Smooth muscle cell (in vitro differentiated cells): ENCODE results near the gene LIPG. TPM values are rescaled to one million over a fixed set of nuclear protein-coding genes. Genes with fewer than 3 reads are reported as not detected.
A peak's percentile ranks its signal among the peaks of the same experiment; 100 is the strongest.

ENCODE experiments used
- DNase-seq: peaks from one replicate; lab custom pipeline; 2025; ENCODE audit not compliant: unreplicated experiment; lab: John Stamatoyannopoulos, UW
- H2AFZ ChIP-seq: fragments of 200-600 bp; sonication (generic); 2 replicates; pipeline ENCODE4 v1.6.0; 2016; ENCODE audit warnings: antibody characterized with exemption, low read depth, mild to moderate bottlenecking
- H3F3A ChIP-seq: fragments of 200-600 bp; sonication (generic); 2 replicates; pipeline ENCODE4 v1.6.0; 2017; ENCODE audit warnings: antibody characterized with exemption, low read depth
- H3K27ac ChIP-seq: fragments of 200-600 bp; sonication (generic); 2 replicates; pipeline ENCODE4 v1.5.1; 2016; ENCODE audit warnings: low read depth, mild to moderate bottlenecking
- H3K27me3 ChIP-seq: fragments of 200-600 bp; sonication (generic); 2 replicates; pipeline ENCODE4 v1.6.1; 2016; ENCODE audit warnings: low read depth, mild to moderate bottlenecking
- H3K36me3 ChIP-seq: fragments of 200-600 bp; sonication (generic); 2 replicates; pipeline ENCODE4 v1.5.1; 2016; ENCODE audit warnings: low read depth
- H3K4me1 ChIP-seq: fragments of 200-600 bp; sonication (generic); 2 replicates; pipeline ENCODE4 v1.5.1; 2016; ENCODE audit warnings: low read depth
- H3K4me2 ChIP-seq: fragments of 200-600 bp; sonication (generic); 2 replicates; pipeline ENCODE4 v1.6.0; 2016; ENCODE audit warnings: mild to moderate bottlenecking
- H3K4me3 ChIP-seq: fragments of 200-600 bp; sonication (generic); 2 replicates; pipeline ENCODE4 v1.5.1; 2016; ENCODE audit warnings: mild to moderate bottlenecking
- H3K79me2 ChIP-seq: fragments of 200-600 bp; sonication (generic); 2 replicates; pipeline ENCODE4 v1.6.0; 2016; ENCODE audit warnings: low read depth, mild to moderate bottlenecking
- H3K9ac ChIP-seq: fragments of 200-600 bp; sonication (generic); 2 replicates; pipeline ENCODE4 v1.6.0; 2016; ENCODE audit warnings: low read depth
- H3K9me3 ChIP-seq: fragments of 200-600 bp; sonication (generic); replicated peaks from 2 replicates; pipeline ENCODE4 v1.5.1; 2016; ENCODE audit warnings: low read depth
- H4K20me1 ChIP-seq: fragments of 200-600 bp; sonication (generic); 2 replicates; pipeline ENCODE4 v1.6.0; 2016; ENCODE audit warnings: low read depth
- CTCF ChIP-seq: fragments of 200-600 bp; sonication (generic); IDR thresholded peaks from 2 replicates; pipeline ENCODE4 v1.5.1; 2017; ENCODE audit warnings: borderline replicate concordance, mild to moderate bottlenecking, antibody characterized with exemption; ENCODE audit not compliant: insufficient read depth, poor library complexity, severe bottlenecking
- WGBS: methylation state at CpG from one replicate; pipeline ENCODE4 v1.1.7; 2016; ENCODE audit warnings: low lambda C conversion rate; 5-methylcytosine and 5-hydroxymethylcytosine counted together
- polyA plus RNA-seq: library from polyadenylated mRNA; unstranded; fragments of >200 nt; fragmentation: Nextera tagmentation; extraction: Ambion mirVana; gene quantifications from 2 replicates; pipeline ENCODE4 v1.2.1, GENCODE V29; 2016
- total RNA-seq: library from RNA; depleted of rRNA; stranded (reverse); fragments of >200 nt; gene quantifications from 2 replicates; pipeline ENCODE4 v1.2.3, GENCODE V29; 2014

Gene LIPG
- total and polyA plus RNA-seq, 2 experiments from 2014 or later, result 15.3 to 25.6 TPM

GRCh38 chr18:49640741-49641140 is 78.9 kb downstream of the LIPG start:
- no peak for TF ChIP-seq CTCF
- Histone ChIP-seq H3K79me2 (no peaks in the 10 kb centered on the region), H3K9ac (no peak overlapping the region), H3K4me1 (peaks cover 4% of the 10 kb centered on the region), H3K36me3 (no peaks in the 10 kb centered on the region), H3F3A (no peaks in the 10 kb centered on the region), H4K20me1 (no peaks in the 10 kb centered on the region), H3K27ac (no peak overlapping the region), H3K27me3 (no peaks in the 10 kb centered on the region), H2AFZ (no peak overlapping the region), H3K4me3 (no peak overlapping the region), H3K9me3 (no peaks in the 10 kb centered on the region), H3K4me2 (no peak overlapping the region)
- 86% methylated on average over 6 of the region's 6 CpGs for WGBS
- no peak for DNase-seq

DNA sequence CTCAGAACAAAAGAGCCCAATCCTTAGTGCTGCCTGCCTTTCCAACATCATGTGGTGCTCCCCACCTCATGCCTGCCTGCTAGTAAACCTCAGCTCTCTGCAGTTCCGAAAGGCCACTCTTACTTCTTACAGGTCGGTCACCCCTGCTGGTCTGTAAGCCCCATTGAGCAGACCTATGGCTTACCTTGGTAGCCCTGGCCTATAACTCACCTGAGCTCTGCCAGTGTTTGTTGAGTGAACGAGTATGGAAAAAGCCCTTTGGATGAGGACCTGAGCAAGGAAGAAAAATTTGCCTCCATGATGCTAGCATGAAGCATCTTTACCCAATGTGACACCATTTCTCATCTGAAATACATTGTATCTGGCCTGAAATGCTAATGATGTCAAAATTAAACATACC is 83.3 kb downstream of the LIPG start:
- H3K4me3 ChIP-seq, result no peak overlapping the region
- H3K9ac ChIP-seq, result no peak overlapping the region
- TF ChIP-seq CTCF, result no peak
- 95% methylated on average over 3 of the region's 3 CpGs for WGBS
- no peaks in the 10 kb centered on the region for H3K79me2 ChIP-seq
- H3K27ac ChIP-seq, result no peak overlapping the region
- peak overlapping the region; percentile 13 for H3K4me2 ChIP-seq
- H2AFZ ChIP-seq, result no peak overlapping the region
- no peaks in the 10 kb centered on the region for H3K36me3 ChIP-seq
- H4K20me1 ChIP-seq, result no peaks in the 10 kb centered on the region
- H3K27me3 ChIP-seq, result no peaks in the 10 kb centered on the region
- H3F3A ChIP-seq, result peaks cover 3% of the 10 kb centered on the region
- peaks cover 9% of the 10 kb centered on the region for H3K4me1 ChIP-seq
- no peak for DNase-seq
- no peaks in the 10 kb centered on the region for H3K9me3 ChIP-seq

DNA sequence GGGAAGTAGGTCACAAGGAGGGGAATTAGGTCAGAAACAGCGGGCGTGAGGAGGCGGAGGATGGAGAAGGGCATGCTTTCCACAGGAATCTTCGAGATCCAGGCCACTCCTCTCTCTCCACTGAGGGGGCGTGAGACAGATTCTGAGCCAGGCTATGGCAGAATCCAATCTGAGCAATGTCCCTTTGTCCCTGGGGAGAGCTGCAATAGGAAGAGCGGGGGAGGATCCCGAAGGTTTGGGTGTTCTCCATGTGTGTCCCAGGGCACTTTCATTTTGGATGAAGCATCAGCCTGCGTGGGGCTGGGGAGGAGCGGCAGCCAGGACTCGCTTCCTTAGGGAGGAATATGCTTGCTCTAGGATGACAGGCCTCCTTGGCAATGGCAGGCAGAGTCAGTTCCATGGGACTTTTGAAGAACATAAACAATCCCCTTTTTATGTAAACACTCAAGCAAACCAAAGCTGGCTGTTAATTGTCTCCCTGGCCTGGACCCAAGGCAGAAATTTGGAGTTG is 84.0 kb downstream of the LIPG start:
- Histone ChIP-seq H4K20me1 (no peaks in the 10 kb centered on the region), H3K9me3 (no peaks in the 10 kb centered on the region), H3K36me3 (no peaks in the 10 kb centered on the region), H3K27ac (peak overlapping the region; percentile 30), H2AFZ (peak overlapping the region; percentile 7), H3K79me2 (no peaks in the 10 kb centered on the region), H3K9ac (no peak overlapping the region), H3K4me3 (no peak overlapping the region), H3K27me3 (no peaks in the 10 kb centered on the region), H3K4me1 (peaks cover 9% of the 10 kb centered on the region), H3F3A (peaks cover 3% of the 10 kb centered on the region), H3K4me2 (peak overlapping the region; percentile 13)
- DNase-seq, result no peak
- TF ChIP-seq CTCF, result no peak
- WGBS, result 64% methylated on average over 10 of the region's 10 CpGs

DNA sequence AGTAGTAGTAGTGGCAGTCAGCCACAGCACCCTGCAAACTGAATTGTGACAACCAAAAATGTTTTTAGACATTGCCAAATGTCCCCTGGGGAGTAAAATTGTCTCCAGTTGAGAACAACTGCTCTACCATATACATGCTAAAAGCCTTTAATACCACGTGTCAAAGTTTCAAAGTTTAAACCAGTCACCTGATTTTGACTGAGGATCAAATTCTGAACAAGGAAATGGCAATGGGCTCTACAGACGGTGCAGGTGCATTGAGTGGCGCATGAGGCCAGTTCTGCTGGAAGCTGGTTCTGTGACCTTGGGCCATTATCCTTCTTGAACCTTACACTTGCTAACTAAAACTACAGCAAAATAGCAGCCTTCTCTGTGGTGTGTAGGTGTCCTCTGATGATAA is 85.0 kb downstream of the LIPG start:
- H3F3A ChIP-seq, result peaks cover 3% of the 10 kb centered on the region
- TF ChIP-seq CTCF, result no peak
- DNase-seq, result no peak
- H3K79me2 ChIP-seq, result no peaks in the 10 kb centered on the region
- no peaks in the 10 kb centered on the region for H4K20me1 ChIP-seq
- no peaks in the 10 kb centered on the region for H3K36me3 ChIP-seq
- H3K4me2 ChIP-seq, result no peak overlapping the region
- no peak overlapping the region for H3K4me3 ChIP-seq
- H3K9ac ChIP-seq, result no peak overlapping the region
- peaks cover 9% of the 10 kb centered on the region for H3K4me1 ChIP-seq
- WGBS, result 94% methylated on average over 3 of the region's 3 CpGs
- no peaks in the 10 kb centered on the region for H3K9me3 ChIP-seq
- no peaks in the 10 kb centered on the region for H3K27me3 ChIP-seq
- H3K27ac ChIP-seq, result no peak overlapping the region
- H2AFZ ChIP-seq, result no peak overlapping the region
